ENCODE data around the gene PPP1R9A.

Gene PPP1R9A

DNA sequence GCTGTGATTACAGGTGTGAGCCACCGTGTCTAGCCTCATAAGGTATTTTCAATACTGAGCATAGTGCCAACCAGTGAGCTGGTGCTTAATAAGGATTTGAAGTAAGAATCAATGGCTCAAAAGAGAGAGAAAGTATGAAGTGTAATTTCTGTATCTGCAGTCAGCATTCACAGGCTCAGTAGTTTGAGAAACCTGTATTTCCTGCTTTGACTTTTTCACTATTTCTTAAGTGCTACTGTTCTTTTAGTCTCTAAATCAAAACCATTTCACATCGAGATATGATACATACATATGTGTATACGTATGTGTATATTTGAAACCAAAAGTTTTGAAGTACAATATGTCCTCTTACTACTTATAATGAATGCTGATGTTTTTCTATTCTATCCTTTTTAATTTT, 189.9 kb downstream of the PPP1R9A start:
- DNase-seq (ENCODE audit: low read depth, low spot score) = no peak

DNA sequence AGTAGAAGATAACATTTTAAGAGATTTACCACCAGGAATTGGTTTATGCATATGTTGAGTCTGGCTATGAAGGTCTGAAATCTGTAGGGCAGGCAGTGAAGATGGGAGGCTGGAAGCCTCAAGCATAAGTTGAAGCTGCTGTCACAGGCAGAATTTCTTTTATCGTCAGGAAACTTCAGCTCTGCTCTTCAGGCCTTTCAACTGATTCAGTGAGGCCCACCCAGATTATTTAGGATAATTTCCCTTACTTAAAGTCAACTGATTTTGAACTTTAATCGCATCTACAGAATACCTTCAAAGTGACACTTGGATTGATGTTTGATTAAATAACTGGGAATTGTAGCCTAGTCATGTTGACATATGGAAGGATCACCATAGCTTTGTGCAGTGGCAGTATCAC, 190.5 kb downstream of the PPP1R9A start:
- DNase-seq (ENCODE audit: low read depth, low spot score) = no peak

DNA sequence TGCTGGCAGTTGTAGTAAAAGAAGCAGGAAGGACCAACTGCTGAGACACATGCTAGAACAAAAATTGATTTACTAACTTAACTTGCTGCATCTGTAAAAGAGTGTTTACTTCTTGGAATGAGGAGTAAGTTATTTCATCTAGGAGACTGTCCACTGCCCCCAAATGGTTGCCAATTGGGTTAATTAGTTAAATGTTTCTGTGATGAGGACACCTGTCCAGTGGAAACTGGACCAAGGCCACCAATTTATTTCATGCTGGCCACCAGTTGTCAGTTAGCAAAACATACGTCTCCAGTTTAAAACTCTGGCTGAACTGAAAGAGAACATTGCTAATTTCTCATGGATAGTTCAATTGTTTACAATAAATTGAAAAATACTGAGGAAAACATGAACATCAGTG, 191.7 kb downstream of the PPP1R9A start:
- no peak for DNase-seq (ENCODE audit: low read depth, low spot score)

DNA sequence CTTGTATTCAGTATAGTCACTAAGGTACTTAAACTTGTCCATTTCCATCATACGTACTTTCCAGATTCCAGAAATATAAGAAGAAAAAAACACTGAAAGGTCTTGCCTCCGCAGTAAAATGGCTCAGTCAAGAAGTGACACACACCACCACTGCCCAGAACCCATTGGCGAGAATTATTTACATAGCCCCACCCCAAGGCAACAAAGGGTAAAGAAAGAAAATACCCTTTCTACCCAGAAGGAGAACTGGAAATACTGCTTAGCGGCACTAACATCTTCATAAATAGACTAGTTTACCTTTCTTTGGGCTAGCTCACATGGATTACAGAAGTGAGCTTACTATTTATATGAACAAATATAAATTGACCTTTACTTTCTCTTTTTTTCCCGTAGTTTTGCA, 194.0 kb downstream of the PPP1R9A start:
- no peak for DNase-seq (ENCODE audit: low read depth, low spot score)

DNA sequence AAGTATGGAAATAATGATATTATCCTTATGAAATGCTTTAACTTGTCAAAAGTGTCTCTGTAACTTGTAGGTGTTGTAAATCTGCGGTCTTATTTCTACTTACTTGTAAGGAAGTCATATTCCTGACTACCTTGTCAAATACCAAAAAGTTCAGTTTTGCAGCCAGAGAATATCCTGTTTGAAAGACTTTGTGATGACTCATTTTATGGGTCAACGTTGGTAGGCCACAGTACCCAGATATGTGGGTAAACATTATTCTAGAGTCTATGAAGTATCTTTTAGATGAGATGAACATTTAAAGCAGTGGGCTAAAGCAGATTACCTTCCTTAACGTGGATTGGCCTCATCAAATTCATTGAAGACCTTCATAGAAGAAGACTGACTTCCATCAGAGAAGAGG, 195.3 kb downstream of the PPP1R9A start:
- DNase-seq (ENCODE audit: low read depth, low spot score) = no peak

DNA sequence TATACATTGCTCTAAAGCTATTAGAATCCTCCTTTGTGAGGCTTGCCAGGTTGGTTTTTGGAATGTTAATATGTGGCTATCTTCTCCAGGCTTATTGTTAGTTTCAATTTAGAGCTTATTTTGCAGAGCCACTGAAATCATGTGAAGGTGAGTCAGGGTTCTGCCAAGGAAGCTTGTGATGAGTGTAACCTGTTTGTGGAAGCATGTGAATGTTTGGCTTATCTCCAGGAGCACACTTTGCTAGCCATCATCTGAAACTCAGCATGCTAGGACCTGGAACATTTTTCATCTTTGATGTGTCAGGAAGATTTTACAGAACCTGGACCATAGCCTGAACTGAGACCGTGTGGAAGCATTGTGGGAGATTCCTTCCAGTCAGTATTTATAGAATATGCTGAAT, 197.3 kb downstream of the PPP1R9A start:
- DNase-seq (ENCODE audit: low read depth, low spot score) = no peak

DNA sequence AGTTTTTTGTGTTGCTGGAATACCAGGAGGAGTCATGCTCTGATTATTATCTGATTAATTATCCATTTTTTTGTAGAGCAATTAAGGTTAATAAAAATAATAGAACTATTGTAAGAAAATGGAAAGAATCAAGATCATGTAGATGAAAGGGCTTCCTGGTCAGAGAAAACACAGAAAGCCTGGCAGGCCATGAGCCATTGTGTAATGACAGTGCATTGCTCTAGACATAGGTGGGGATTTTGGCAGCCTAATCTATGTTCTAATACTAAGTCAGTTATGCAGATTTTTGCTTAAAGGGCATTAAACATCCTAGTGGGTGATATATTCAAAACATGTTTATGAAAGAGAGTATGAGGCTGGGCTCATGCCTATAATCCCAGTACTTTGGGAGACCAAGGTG, 198.2 kb downstream of the PPP1R9A start:
- no peak for DNase-seq (ENCODE audit: low read depth, low spot score)

DNA sequence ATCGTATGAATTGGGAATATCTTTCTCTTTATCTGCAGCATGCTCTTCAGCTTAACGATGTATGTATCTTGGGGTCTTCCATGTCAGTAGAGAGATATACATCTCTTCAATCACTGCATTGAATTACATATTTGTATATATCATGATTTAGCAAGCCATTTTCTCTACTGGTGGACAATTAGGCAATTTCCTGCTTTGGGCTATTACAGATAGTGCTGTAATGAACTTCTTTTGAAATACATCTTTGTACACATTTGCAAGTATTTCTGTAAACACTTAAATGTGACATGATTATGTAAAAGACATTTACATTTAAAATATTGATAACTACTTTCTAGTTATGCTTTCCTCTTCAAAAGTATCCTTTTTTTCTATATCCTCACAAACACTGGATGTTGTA, 199.0 kb downstream of the PPP1R9A start:
- no peak for DNase-seq (ENCODE audit: low read depth, low spot score)

DNA sequence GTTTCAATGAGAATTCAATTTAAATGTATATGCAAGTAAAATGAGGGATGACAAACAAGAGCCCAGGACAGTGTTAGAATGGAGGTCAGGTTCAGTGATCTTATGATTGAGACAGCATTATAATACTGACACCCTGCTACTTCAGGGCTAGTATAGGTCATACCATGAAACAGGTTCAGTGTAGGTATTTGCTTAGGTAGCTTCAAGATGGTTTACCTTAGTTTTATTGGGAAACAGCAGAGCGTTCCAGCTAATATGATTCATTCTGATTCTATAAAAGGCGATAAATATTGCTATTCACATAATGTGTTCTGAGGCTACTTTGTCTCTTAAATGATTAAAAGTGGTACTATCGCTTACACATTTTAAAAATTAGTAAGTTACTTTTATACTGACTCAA, 203.3 kb downstream of the PPP1R9A start:
- no peak for DNase-seq (ENCODE audit: low read depth, low spot score)

DNA sequence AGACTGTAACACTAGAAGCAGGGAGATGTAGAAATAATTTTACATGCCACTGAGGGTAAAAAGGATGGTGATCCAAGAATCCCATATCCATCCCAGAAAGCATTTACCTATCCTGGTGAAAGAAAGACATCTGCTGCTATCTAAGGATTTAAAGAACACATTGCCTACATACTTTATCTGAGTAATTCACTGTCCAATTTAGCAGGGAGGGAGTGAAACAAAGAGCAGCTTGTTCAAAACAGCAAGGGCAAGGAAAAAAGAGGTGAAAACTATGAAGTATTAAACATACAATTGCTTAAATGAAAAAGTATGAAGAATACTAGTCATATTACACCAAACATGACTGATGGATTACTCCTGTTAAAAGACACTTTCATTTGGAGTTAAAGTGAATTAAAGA, 206.2 kb downstream of the PPP1R9A start:
- no peak for DNase-seq (ENCODE audit: low read depth, low spot score)

DNA sequence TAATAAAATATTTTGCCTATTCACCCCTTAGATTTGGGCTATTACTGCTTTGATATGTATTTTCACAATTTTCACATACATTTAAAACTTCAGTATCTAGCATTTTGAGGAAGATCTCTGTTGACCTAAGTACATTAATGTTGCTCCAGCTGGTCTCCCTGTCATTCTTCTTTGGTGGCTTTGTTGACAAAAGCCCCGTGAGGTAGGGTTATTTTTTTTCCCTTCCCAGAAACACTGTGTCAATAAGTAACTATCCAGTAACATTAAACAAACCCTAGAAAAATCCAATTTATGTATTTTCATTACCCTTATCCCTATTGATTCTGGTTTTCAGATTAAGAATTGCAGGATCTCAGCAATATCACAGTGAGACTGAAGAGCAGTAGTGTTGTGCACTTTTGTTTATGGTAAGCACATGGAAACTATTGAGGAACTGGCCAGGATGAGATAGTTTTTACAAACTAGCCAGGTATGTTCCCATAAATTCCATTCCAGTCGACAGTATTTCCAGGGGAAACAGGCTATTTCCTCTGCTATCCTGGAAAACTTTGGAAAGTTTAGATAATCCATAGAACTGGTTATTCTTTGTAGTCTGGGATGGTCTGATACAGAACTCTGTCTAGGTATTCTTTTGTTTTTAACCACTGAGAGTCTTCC, 218.8 kb downstream of the PPP1R9A start:
- DNase-seq (ENCODE audit: low read depth, low spot score) = no peak

DNA sequence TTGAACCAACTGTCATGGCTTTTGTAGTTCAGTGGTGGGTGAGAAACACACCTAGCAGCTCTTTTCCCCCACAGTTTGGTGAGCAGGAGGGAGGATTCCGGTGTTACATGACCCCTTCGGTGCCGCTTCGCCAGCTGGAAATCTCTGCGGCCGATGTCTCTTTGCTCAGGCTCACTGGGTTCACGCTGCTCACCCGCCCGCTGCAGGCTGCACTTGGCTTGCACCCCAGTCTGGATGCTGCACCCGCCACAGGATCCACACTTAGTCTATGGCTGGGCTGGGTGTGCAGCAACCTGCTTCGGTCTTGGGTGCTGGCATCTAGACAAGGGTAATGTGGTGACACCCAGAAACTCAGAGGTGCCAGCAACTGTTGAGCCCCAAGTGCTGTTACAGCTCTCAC, 225.1 kb downstream of the PPP1R9A start:
- no peak for DNase-seq (ENCODE audit: low read depth, low spot score)

DNA sequence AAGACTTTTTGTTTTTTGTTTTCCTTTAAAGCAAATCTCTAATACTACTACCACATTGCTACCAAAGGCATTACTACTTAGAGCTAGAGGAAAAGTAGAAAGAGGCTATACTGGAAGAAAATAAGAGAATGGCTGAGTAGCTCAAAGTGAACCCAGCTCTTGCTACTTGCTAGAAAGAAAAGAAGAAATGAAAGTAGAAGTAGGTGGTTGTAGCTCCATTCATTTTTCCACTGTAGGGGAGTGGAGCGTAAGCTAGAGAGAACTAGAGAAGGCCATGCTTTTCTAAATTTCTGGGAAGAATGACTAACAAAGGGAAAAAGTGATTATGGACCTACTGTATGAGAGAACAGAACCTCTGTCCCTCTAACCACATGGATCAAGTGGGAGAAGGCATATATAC, 232.5 kb downstream of the PPP1R9A start:
- DNase-seq (ENCODE audit: low read depth, low spot score) = no peak

DNA sequence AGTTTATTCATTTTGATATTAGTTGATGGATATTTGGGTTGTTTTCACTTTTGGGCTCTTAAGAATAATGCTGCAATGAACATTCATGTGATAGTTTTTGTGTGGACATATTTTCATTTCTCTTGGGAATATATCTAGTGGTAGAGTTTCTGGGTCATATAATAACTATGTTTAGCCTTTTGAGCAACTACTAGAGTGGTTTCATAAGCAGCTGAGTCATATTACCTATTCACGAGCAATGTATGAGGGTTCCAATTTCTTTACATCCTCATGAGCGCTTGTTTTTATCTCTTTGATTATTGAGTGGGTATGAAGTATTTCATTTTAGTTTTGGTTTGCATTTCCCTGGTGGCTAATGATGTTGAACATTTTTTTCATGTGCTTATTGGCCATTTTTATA, 234.4 kb downstream of the PPP1R9A start:
- DNase-seq (ENCODE audit: low read depth, low spot score) = no peak

DNA sequence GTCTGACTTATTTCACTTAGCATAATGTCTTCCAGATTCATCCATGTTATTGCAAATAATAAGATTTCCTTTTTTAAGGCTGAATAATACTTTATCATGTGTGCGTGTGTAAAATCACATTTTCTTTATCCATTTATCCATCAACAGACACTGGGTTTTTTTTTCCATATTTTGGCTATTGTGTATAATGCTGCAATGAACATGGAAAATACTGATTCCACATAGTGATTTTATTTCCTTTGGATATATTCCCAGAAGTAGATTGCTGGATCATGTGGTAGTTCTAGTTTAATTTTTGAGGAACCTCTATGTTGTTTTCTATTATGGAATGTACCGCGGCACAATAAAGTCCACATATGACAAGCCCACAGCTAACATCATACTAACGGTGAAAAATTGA, 236.9 kb downstream of the PPP1R9A start:
- no peak for DNase-seq (ENCODE audit: low read depth, low spot score)

DNA sequence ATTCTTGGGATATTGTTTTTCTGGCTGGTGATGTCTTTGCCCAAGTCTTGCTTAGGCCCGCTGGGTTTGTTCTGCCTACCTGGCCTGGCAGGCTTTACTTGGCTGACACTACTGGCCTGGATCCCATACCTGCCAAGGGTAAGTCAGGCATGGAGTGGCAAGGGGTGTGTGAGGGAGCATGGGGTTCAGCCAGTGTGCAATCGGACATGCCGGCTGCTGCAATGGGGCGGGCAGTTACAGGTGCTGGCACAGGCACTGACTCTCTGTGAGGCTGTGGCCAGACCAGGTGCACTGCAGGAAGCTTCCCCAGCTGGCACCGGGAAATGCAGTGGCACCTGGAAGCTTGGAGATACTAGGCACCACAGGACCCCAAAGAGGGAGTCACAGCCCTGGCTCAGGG, 248.6 kb downstream of the PPP1R9A start:
- no peak for DNase-seq (ENCODE audit: low read depth, low spot score)

DNA sequence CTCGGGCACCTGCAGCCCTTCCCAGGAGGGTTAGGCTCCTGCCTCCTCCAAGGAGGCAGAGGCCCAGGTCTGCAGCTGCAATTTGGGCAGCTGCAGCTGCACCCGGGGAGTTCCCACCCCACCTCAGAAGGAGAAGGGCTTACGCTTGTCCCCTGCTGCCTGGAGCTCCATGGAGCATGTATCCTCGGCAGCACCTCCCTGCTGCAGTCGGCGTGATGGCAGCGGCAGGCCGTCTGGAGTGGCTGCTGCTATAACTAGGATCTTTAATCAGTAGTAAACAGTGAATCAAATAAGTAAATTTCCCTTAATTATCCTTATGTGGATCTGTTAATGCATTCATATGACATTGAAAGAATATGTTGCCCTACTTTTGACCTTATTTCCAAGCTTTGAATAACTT, 250.0 kb downstream of the PPP1R9A start:
- no peak for DNase-seq (ENCODE audit: low read depth, low spot score)

DNA sequence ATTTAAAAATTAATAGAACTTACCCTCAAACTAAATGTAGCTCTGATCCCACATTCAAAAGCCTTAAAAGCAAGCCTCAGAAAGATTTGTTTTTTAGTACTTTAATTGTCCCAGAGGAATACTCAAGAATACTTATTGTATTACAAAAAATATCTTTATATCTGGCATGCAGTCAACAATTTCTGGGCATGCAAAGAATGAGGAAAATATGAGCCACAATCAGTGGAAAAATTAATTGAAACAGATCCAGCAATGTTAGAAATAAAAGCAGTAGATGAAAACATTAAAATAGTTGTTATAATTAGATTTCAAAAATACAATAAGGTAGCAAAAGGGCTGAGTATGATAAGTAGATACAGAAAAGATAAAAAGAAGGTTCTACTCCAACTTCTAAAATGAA, 262.3 kb downstream of the PPP1R9A start:
- no peak for DNase-seq (ENCODE audit: low read depth, low spot score)

DNA sequence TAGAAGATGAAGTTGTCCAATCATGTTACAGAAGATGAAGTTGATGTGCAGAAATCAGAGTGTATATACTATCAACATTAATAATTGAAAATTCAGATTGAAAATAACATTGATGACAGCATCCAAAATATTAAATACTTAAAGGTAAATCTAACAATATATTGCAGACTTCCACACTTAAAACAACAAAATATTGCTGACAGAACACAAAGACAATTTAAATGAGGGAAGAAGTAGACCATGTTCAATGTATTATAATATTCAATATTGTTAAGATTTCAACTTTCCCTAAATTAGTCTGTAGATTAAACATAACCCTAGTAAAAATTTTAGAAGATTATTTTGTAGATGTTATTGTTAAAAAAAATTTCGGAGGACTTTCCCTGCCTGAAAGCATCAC, 265.0 kb downstream of the PPP1R9A start:
- no peak for DNase-seq (ENCODE audit: low read depth, low spot score)

DNA sequence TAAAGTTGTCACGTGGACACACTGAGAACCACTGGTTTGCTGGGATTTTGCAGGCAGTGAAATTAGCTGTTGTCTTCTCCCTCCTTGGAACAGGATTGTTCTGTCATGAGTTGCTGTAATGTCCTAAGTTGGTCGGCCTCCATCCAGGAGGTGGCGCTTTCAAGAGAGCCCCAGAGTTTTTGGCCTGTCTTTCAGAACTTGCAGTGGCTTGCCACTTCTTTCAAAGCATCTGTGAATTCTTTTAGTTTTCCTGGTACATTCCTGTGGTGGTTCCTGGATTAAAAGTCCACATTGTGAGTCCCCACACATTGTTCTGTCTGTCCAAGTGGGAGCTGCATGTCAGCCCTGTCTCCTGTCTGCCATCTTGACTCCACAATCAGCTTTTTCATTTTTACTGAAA, 283.1 kb downstream of the PPP1R9A start:
- DNase-seq (ENCODE audit: low read depth, low spot score) = no peak

DNA sequence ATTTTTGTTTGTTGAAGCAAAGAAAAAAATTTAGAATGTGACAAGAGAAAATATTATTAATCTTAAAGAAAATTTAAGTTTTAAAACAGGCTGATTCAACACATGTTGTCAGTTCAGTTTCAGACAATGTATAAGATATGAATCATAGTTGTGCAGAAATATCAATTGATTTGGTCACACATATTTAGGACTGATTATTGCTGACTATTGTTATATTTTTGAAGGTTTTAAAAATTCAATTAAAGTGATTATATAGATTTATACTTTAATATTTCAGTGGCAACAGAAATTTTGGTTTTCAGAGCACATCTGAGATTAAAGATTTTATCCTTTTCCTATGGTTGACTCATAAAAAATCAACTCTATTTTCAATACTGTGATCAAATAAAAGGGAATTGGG, 284.4 kb downstream of the PPP1R9A start:
- DNase-seq (ENCODE audit: low read depth, low spot score) = no peak

DNA sequence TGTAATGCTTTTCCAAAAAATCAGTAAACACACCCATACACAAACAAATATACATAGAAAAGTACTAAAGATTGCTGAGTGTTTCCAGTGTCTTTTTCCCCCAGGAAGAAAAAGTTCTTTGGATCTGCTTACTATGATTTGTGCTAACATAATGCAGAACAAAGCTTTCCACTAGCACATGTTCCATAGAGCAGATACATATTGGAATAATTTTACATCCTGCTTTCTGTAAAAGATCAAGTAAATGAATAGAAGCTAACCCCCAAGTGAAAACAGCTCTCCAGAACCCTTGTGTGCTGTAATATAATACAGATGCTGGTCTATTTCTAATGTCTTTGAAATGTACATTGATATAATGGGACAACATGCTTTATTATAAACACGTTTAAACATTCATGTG, 291.5 kb downstream of the PPP1R9A start:
- DNase-seq (ENCODE audit: low read depth, low spot score) = no peak

DNA sequence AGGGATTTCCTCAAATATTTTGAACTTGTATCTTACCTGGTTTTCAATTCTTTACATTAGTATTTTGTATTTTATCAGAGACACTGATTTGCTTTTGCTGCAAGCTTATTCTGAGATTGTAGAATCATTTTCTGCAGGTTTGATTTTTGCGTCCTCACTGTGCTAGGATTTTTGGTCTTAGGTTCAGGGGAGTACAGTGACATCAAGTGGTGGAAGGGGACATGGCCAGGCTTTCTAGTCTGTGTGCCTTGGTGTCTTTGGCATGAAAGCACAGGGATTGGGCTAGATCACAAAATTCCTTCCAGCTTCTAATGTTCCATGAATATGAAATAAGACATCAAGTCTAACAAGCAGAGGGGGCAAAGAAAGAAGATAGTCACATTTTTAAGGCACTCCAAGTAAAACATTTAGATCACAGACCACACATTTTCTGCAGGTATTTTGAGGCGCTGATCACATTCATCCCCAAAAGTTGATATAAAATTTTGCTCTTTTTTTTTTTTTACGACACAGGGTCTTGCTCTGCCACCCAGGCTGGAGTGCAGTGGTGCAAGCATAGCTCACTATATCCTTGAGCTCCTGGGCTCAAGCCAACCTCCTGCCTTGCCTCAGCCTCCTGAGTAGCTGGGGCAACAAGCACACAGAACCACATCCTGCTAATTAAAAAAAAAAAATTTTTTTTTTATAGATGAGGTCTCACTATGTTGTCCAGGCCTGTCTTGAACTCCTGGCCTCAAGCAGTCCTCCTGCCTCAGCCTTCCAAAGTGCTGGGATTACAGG, 292.6 kb downstream of the PPP1R9A start:
- DNase-seq (ENCODE audit: low read depth, low spot score) = no peak

DNA sequence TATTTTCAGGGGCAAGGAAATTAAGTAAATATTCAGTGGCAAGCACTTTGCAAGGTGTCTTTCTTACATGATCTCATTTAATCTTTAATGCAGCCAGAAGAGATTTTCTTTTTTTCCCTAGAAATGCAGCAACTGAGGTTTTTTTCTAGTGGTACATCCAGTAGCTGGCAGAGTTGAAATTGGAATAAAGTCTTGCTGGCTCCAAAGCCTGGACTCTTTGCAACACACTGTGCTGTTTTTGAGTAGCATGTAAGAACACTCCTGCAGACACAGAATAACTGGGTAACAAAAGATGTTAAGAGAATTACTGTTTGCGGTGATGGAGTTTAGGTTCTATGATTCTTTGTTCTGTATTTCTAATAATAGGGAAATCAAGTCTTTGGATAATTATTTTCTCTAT, 293.3 kb downstream of the PPP1R9A start:
- no peak for DNase-seq (ENCODE audit: low read depth, low spot score)

Measured in activated CD4-positive, CD25-positive, alpha-beta regulatory T cell treated with anti-CD3 and anti-CD28 coated beads, Interleukin-2, amount 50 U/mL, for 16 hours (primary cell).